Spleen (tissue), 7 donors: ENCODE results near the gene NDOR1.

Experiments used
- CTCF ChIP-seq, 11 experiments: fragments of 200-600 bp in 7 of 11; fragments of 450-650 bp in 4 of 11; sonication (generic) in 4 of 11; IDR thresholded peaks in 8 of 11; conservative IDR thresholded peaks in 3 of 11; 1 replicate in 7 of 11; 2 replicates in 4 of 11; pipeline versions ENCODE4 v1.4.0 to v1.8.0; 2016 to 2021; ENCODE audit warnings: antibody characterized with exemption in 11 of 11, inconsistent platforms in 4 of 11, mild to moderate bottlenecking in 1 of 11
- POLR2A ChIP-seq, 3 donors: fragments of 450-650 bp; IDR thresholded peaks; one replicate each; pipeline ENCODE4 v1.5.1; 2017; ENCODE audit warnings: antibody characterized with exemption in 3 of 3, mild to moderate bottlenecking in 1 of 3
- POLR2AphosphoS5 ChIP-seq, 3 donors: sonication (generic); formaldehyde crosslinking; IDR thresholded peaks; one replicate each; pipeline ENCODE4 v1.5.1; 2017; ENCODE audit warnings: antibody characterized with exemption in 3 of 3
- donor health status: DM: no; HTN: no; CAD: no; lungs with moderate emphysema.
- donor health status: DM: no; HTN: no; CAD: no.
- donor health status: DM: no; HTN: no; CAD: no.

DNA sequence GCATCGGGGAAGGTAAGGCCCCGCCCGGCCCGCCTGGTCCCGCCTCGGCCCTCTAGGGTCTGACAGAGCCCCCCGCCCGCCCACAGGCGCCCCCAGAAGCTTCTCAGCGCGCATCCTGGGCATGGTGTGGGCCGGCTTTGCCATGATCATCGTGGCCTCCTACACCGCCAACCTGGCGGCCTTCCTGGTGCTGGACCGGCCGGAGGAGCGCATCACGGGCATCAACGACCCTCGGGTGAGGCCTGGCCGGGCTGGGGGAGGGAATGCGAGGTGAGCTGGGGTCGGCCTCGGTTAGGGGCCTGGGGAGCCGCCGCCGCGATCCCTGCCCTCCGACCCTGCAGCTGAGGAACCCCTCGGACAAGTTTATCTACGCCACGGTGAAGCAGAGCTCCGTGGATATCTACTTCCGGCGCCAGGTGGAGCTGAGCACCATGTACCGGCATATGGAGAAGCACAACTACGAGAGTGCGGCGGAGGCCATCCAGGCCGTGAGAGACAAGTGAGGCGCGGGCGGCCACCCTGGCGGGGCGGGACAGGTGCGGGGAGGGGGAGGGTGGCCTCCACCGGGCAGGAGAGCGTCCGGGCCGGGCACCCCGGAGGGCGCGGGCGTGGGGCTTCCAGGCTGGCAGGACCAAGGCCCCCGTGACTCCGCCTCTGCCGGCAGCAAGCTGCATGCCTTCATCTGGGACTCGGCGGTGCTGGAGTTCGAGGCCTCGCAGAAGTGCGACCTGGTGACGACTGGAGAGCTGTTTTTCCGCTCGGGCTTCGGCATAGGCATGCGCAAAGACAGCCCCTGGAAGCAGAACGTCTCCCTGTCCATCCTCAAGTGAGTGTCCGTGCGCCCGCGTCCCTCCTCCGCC is 42.8 kb upstream of the NDOR1 start:
- TF ChIP-seq CTCF (IDR thresholded peaks at IDR 0.05 in 8 of 11, conservative IDR thresholded peaks at IDR 0.05 in 3 of 11) = no peak
- TF ChIP-seq POLR2AphosphoS5 (IDR thresholded peaks at IDR 0.05) = no peak
- no peak for TF ChIP-seq POLR2A (IDR thresholded peaks at IDR 0.05)
